Bone marrow (tissue), 2 donors: ENCODE results near the gene CACNA1C.

Experiments used
- DNase-seq, 2 donors: peaks; one replicate each; lab custom pipeline; 2025; lab: John Stamatoyannopoulos, UW

The CACNA1C gene

DNA sequence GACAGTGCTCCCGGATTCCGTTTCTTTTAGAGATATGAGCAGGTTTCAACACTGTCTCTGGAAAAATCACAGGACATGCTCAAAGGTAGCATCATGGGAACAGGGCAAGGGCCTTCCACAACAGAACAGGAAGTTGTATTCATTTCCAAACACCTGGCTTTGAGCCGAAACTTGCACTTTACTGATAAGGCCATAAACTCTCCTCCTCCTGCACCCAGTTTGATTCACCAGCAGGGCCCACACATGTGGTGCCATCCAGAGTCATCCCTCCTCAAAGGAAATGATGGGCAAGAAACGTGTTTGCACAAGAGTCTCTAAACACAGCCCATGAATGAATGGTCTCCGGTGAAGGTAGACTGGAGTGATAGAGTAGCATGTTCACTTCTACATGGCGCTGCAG lies 473.6 kb downstream of the CACNA1C start:
- DNase-seq = no peak

- DNase-seq = no peak
These were observed 475.2 kb downstream of the CACNA1C start for GRCh38 chr12:2528001-2528400.

- DNase-seq = no peak
These were observed 477.0 kb downstream of the CACNA1C start for GRCh38 chr12:2529807-2530206.

DNA sequence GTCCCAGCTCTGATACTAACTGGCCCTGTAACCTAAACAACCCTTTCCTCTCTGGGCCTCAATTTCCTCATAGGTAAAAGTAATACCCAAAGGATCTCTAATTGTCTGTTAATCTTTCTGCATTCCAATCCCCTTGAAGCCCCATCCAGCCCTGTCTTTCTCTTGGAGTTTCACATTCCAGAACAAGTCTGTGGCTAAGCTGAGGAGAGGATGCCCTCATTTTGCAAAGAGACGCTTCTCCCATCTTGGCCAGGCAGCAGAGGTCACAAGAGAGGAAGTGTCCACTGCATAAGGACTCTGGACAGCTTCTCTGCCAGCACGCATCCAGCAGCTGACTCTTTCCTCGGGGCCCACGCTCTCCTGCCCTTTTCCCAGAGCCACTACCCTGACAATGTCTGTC lies 478.6 kb downstream of the CACNA1C start:
- no peak for DNase-seq

GRCh38 chr12:2533036-2533435 lies 480.2 kb downstream of the CACNA1C start:
- DNase-seq = no peak

- DNase-seq = no peak
These were observed 482.9 kb downstream of the CACNA1C start for GRCh38 chr12:2535583-2536204.

DNA sequence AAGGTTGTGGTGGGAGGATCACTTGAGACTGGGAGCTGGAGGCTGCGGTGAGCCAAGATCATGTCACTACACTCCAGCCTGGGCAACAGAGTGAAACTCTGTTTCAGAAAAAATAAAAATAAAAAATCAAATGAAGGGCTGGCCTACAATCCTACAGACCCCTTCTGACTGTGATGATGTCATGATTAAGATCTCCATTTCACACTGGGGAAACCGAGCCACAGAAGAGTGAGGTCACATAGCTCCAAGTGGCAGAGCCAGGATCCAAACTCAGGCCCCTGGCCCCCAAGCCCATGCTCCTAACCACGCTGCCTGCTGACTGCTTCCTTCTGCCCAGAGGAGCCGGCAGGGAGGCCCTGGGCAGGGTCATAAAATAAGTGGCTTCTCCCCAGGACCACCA lies 483.9 kb downstream of the CACNA1C start:
- DNase-seq = no peak

DNA sequence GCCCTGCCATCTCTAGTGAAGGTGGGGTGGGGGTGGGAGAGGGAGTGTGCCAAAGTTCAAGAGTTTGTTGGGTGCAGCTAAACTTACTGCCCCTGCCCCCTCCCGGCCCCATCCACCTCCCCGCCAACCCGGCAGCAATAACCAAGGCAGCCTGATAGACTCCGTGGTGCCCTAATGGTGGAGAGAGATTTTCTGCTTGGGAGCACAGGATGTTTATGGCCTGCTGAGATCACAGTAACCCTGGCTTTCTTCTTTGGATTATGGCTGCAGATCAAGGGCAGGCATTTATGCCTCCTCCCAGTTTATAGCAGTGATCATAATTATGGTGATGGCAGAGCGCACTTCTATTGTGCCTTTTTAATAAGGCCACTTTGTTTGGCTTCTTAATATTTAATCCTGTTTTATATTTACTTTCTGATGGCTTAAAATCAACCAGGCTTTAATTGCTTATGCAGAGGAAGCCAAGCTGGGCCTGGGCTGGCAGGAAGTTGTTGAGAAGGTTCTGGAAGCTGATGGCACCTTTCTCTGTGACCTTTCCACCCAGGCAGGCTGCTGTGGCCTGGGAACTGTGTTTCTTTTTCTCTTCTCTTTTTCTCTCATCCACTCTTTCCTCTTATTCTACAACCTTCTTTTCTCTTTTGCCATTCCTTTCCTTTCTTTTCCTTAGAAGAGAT lies 485.2 kb downstream of the CACNA1C start:
- DNase-seq = no peak

GRCh38 chr12:2539938-2540337 lies 487.2 kb downstream of the CACNA1C start:
- DNase-seq = no peak

- DNase-seq = no peak
These were observed 487.8 kb downstream of the CACNA1C start for GRCh38 chr12:2540535-2540941.

GRCh38 chr12:2541631-2542204 lies 488.9 kb downstream of the CACNA1C start:
- DNase-seq = no peak

GRCh38 chr12:2543801-2544200 lies 491.0 kb downstream of the CACNA1C start:
- DNase-seq = no peak

DNA sequence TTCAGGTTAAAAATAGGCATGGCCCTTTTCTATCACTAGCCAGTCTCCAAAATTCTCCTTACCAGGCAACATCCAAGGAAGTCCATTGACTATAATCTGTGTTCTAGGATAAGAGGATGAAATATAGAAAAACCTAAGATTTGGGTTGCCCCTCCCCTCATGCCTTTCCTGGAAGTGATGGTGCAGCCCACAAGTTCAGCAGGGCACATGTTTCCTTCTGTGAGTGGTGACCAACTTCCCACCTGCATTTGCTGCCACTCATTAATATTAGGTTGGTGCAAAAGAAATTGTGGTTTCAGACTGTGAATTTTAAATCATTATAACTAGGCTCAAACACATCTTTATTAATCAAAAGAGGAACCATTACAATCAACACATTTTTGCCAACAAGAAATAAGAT lies 491.4 kb downstream of the CACNA1C start:
- DNase-seq = no peak

- no peak for DNase-seq
These were observed 494.7 kb downstream of the CACNA1C start for GRCh38 chr12:2547273-2548044.

DNA sequence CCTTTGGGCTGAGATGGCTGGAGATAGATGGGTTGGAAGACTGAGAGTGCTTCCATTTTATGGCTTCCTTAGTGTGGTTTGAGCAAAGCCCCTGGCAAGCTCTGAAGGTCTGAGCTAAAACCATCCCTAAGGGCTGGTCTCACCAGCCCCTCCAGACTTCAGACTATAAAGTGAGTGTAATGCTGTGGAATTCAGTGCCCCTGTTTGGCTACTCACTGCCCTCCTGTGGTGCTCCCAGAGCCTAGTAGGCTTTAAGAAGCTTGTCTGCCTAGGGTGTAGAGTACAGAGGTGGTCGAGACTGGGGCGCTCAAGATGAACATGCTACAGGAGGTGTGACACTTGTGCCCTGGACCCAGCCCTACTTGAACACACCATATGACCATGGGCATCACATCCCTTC lies 495.3 kb downstream of the CACNA1C start:
- no peak for DNase-seq

DNA sequence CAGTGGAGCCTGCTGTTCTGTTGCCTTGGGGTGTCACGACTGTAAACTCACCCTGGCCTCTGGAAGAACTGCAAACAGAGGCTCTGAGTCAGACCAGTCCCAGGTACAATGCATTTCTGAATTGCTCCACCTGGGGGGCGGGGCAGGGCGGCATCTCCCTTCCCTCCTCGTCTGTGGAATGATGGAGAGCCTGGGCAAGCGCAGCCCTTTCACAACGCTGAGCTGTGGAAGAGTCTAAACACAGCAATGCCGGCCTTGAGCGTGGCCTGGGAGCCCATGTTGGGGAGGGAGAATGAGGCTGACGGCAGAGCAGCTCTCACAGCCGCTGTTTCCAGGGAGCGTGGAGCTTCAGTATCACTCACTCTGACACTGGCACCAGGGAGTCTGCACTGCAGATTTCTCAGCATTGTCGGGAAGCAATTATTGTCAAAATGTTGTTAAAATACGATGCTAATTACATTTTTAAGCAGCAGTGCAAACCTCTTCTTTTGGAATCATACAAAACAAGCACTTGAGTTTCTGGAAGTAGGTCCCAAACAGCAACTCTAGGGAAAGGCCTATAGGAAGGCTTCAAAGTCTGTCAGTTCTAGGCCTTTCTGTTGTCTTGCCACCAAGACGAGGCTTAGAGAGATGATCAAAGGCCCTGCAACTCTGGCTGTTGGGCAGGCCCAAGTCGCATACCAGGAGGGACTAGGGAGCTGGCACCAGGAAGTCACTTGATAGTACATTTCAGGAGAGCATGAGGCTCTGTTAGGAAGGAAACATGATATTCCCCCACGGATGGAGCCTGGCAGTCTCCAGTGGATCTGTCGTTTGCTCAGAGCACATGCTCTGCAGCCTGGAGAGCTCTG lies 498.0 kb downstream of the CACNA1C start:
- DNase-seq = no peak

DNA sequence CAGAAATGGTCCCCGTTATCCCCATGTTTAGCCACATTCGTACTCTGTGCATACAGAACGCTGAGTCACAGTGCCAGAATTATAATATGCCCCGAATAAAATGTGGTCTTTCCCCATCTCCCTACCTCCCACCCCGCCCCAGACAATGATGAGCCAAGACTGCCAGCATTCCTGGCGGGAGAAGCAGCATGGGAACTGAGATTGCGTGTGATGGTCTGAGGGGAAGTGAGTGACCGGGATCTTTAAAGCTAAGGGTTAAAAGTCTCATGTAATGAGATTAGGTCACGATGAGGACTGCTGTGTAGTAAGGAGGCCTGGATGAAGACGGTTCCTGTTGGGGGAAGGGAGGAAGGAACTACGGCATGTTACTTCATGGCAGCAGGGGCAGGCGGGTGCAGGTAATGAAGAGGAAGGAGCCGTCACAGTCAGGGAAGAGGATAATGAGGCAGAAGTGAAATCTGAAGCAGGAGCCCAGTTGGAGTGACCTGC lies 498.7 kb downstream of the CACNA1C start:
- DNase-seq = no peak

GRCh38 chr12:2552000-2552756 lies 499.4 kb downstream of the CACNA1C start:
- DNase-seq = no peak

- no peak for DNase-seq
These were observed 500.8 kb downstream of the CACNA1C start for GRCh38 chr12:2553388-2554126.

GRCh38 chr12:2555487-2556082 lies 502.8 kb downstream of the CACNA1C start:
- DNase-seq = no peak
